Cardiac muscle cell (in vitro differentiated cells and primary cell): ENCODE data around the gene MAPK12. TPM values are rescaled to one million over a fixed set of nuclear protein-coding genes. Genes with fewer than 3 reads are reported as not detected.
A peak's percentile ranks its signal among the peaks of the same experiment; 100 is the strongest.

Experiments used
- DNase-seq, 2 donors: peaks; one replicate each; pipeline versions ENCODE4 v3.0.0 to v3.0.0-alpha.2; 2010 to 2017; ENCODE audit warnings: low read depth in 1 of 2, low spot score in 1 of 2
- H3K27ac ChIP-seq: fragments of 200-600 bp; sonication (generic); 2 replicates; pipeline ENCODE4 v1.5.1; 2016
- H3K27me3 ChIP-seq: fragments of 200-600 bp; sonication (generic); 2 replicates; pipeline ENCODE4 v1.6.0; 2016; ENCODE audit warnings: control low read depth
- H3K36me3 ChIP-seq: fragments of 200-600 bp; sonication (generic); 2 replicates; pipeline ENCODE4 v1.5.1; 2016; ENCODE audit warnings: control low read depth
- H3K4me1 ChIP-seq: fragments of 200-600 bp; sonication (generic); 2 replicates; pipeline ENCODE4 v1.8.1; 2017; ENCODE audit warnings: low read depth, mild to moderate bottlenecking, mixed run types
- H3K4me3 ChIP-seq: fragments of 200-600 bp; sonication (generic); 2 replicates; pipeline ENCODE4 v1.5.1; 2016; ENCODE audit warnings: mild to moderate bottlenecking
- H3K9me3 ChIP-seq: fragments of 200-600 bp; sonication (generic); 2 replicates; pipeline ENCODE4 v1.5.1; 2017; ENCODE audit warnings: low read depth, mild to moderate bottlenecking, control low read depth
- polyA plus RNA-seq: library from polyadenylated mRNA; unstranded; fragments of >200 nt; fragmentation: Nextera tagmentation; extraction: Ambion mirVana; gene quantifications from 2 replicates; pipeline ENCODE4 v1.2.1, GENCODE V29; 2016
- total RNA-seq: library from RNA; depleted of rRNA; stranded (reverse); fragments of >200 nt; gene quantifications from 2 replicates; pipeline ENCODE4 v1.2.3, GENCODE V29; 2016
- TF ChIP-seq, protein P1 (sequence below): IDR thresholded peaks from 2 replicates; pipeline ENCODE4 v1.5.1; 2012; ENCODE audit warnings: low read depth, mild to moderate bottlenecking, low read length

Gene MAPK12
- total and polyA plus RNA-seq, 2 experiments from 2014 or later = 45.5 to 67.1 TPM

DNA sequence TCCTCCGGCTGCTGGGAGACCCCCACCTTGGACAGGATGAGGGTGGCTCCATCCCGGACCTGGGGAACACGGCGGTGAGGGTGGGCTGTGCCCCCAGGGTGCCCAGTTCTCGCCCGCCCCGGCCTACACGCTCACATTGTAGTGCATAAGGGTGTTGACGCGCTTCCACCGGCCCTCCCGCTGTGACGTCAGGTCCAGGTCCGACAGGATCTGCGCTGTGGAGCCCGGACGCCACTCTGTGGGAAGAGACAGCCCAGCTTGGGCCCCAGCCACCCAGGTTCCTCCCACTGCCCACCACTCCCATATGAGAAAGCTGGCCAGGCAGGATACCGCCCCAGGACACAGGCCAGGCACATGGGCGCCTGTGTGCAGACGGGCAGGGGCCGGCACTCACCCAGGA lies 17.0 kb upstream of the MAPK12 start:
- H3K27ac ChIP-seq = no peak overlapping the region
- no peaks in the 10 kb centered on the region for H3K27me3 ChIP-seq
- no peak for DNase-seq
- no peak overlapping the region for H3K4me3 ChIP-seq
- H3K9me3 ChIP-seq = no peaks in the 10 kb centered on the region
- TF ChIP-seq, protein P1, sequence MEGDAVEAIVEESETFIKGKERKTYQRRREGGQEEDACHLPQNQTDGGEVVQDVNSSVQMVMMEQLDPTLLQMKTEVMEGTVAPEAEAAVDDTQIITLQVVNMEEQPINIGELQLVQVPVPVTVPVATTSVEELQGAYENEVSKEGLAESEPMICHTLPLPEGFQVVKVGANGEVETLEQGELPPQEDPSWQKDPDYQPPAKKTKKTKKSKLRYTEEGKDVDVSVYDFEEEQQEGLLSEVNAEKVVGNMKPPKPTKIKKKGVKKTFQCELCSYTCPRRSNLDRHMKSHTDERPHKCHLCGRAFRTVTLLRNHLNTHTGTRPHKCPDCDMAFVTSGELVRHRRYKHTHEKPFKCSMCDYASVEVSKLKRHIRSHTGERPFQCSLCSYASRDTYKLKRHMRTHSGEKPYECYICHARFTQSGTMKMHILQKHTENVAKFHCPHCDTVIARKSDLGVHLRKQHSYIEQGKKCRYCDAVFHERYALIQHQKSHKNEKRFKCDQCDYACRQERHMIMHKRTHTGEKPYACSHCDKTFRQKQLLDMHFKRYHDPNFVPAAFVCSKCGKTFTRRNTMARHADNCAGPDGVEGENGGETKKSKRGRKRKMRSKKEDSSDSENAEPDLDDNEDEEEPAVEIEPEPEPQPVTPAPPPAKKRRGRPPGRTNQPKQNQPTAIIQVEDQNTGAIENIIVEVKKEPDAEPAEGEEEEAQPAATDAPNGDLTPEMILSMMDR = no peak
- H3K36me3 ChIP-seq = peaks cover 49% of the 10 kb centered on the region
- peaks cover 2% of the 10 kb centered on the region for H3K4me1 ChIP-seq

DNA sequence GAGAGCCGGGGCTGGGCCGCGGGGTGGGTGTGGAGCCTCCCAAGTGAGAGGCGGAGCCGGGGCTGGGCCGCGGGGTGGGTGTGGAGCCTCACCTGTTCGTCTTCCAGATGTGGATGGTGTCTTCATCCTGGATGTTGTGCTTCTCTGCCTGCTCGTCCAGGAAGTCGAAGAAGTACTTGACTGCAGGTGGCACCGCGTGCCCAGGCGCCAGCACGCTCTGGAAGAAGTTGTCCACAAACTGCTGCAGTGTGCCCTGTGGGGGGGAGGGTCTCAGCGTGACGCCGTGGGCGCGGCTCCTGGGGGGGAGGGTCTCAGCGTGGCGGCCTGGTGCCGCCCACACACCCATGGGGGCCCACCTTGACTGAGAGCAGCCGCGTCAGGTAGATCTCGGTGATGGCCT lies 16.3 kb upstream of the MAPK12 start:
- H3K27ac ChIP-seq = no peak overlapping the region
- H3K27me3 ChIP-seq = no peaks in the 10 kb centered on the region
- H3K9me3 ChIP-seq = no peaks in the 10 kb centered on the region
- DNase-seq = no peak
- no peak overlapping the region for H3K4me3 ChIP-seq
- H3K36me3 ChIP-seq = peaks cover 42% of the 10 kb centered on the region
- H3K4me1 ChIP-seq = peaks cover 2% of the 10 kb centered on the region
- TF ChIP-seq, protein P1 = no peak

DNA sequence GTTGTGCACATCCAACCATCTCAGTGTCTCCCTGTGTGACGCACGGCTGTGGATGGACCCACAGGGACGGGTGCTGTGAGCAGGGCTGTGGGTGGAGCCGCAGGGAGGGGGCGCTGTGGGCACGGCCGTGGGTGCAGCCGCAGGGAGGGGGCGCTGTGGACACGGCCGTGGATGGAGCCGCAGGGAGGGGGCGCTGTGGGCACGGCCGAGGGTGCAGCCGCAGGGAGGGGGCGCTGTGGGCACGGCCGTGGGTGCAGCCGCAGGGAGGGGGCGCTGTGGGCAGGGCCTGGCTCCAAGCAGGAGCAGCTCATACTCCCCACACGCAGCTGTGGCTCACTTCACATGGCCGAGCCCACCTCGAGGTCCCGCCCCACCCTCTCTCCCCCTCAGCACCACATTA lies 14.7 kb upstream of the MAPK12 start:
- no peaks in the 10 kb centered on the region for H3K9me3 ChIP-seq
- H3K27ac ChIP-seq = no peak overlapping the region
- TF ChIP-seq, protein P1 = peak; percentile 44
- peaks cover 6% of the 10 kb centered on the region for H3K4me1 ChIP-seq
- peak; percentile 29 to 72 for DNase-seq
- H3K36me3 ChIP-seq = peaks cover 30% of the 10 kb centered on the region
- peaks cover 16% of the 10 kb centered on the region for H3K27me3 ChIP-seq
- H3K4me3 ChIP-seq = no peak overlapping the region

DNA sequence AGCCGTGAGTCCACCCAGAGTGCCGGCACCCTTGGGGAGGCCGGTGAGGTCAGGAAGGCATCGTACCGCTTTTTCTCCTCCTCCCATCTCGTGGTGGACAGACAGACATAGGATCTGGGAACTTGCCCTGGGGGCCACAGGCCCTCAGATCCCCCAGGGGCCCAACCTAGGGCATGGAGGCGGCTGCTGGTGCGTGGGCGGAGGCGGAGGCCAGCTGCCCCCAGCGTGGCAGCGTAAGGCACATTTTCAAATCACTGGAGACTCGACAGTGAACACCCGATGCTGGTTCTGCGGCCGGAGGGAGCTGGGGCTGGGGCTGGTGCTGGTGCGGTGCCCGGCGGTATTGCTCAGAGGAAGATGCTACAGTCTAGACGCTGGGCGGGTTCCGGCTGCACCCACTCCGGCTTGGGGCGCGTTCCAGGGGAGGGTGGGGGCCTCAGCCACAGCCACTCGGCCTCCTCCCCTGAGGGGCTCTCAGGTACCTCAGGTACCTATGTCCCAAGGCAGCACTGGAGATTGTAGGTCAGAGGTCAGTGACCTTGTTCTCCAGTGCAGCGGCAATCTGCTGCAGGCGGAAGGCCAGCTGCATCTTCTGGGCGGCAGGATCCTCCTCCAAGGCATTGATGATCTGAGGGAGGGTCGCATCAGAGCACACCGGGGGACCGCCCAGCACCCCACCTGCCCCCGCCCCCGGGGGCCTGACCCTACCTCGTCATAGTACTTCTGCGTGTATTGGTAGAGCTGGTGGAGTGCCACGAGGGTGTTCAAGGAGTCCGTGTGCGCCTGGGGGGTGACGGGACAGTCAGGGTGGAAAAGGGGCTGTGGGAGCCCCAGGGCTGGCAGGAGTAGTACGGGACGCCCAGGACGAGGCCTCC lies 13.9 kb upstream of the MAPK12 start:
- Histone ChIP-seq H3K27ac (no peak overlapping the region), H3K36me3 (peaks cover 22% of the 10 kb centered on the region), H3K4me3 (no peak overlapping the region), H3K4me1 (peaks cover 9% of the 10 kb centered on the region), H3K27me3 (peaks cover 23% of the 10 kb centered on the region), H3K9me3 (no peaks in the 10 kb centered on the region)
- TF ChIP-seq, protein P1 = no peak
- DNase-seq = no peak

DNA sequence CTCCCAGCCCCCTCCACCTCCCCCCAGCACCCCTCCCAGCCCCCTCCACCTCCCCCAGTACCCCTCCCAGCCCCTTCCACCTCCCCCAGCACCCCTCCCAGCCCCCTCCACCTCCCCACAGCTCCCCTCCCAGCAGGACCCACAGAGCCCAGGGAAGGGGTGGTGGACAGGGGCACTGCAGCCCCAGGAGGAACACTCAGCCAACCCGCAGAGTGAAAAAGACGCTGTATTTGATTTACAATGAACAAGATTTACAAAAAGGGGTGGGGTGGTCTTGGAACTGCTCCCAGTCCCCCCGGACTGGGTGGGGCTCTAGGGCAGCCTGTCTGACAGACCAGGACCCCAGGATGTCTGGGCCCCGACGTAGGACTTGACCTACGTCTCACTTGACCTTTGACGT lies 13.3 kb upstream of the MAPK12 start:
- Histone ChIP-seq H3K4me3 (no peak overlapping the region), H3K4me1 (peaks cover 9% of the 10 kb centered on the region), H3K27me3 (peaks cover 30% of the 10 kb centered on the region), H3K36me3 (peaks cover 17% of the 10 kb centered on the region), H3K27ac (no peak overlapping the region), H3K9me3 (no peaks in the 10 kb centered on the region)
- no peak for DNase-seq
- TF ChIP-seq, protein P1 = no peak
